HFFc6 (cell line): ENCODE results near the gene LMAN2L. TPM values are rescaled to one million over a fixed set of nuclear protein-coding genes. Genes with fewer than 3 reads are reported as not detected.

Experiments used
- DNase-seq: peaks from one replicate; pipeline ENCODE4 v3.0.0-alpha.2; 2018
- H3K27ac Mint-ChIP-seq: 2 replicates; pipeline ENCODE4 v1.8.0; 2020; ENCODE audit warnings: mild to moderate bottlenecking, mixed read lengths
- H3K27me3 Mint-ChIP-seq: 2 replicates; pipeline ENCODE4 v1.8.0; 2021; ENCODE audit warnings: mild to moderate bottlenecking, moderate library complexity, mixed read lengths; ENCODE audit not compliant: insufficient read depth
- H3K36me3 Mint-ChIP-seq: 2 replicates; pipeline ENCODE4 v1.8.0; 2021; ENCODE audit warnings: low read depth, mixed read lengths
- H3K4me1 Mint-ChIP-seq: 2 replicates; pipeline ENCODE4 v1.8.0; 2020; ENCODE audit warnings: low read depth, mixed read lengths
- H3K4me3 Mint-ChIP-seq: 2 replicates; pipeline ENCODE4 v1.8.0; 2020; ENCODE audit warnings: mild to moderate bottlenecking, moderate library complexity, mixed read lengths
- H3K9me3 Mint-ChIP-seq: 2 replicates; pipeline ENCODE4 v1.8.0; 2020; ENCODE audit warnings: mild to moderate bottlenecking, mixed read lengths
- CTCF ChIP-seq: fragments of 200-600 bp; sonication (generic); IDR thresholded peaks from 2 replicates; pipeline ENCODE4 v1.5.0; 2021; ENCODE audit warnings: antibody characterized with exemption, mild to moderate bottlenecking
- long read RNA-seq: library from polyadenylated mRNA; unstranded; transcript quantifications from one replicate; pipeline ENCODE4 v2.0.0, GENCODE V29; 2019
- total RNA-seq, 6 experiments: library from RNA; stranded (reverse); fragmentation: NEBNext Ultra II Directional; extraction: Animal tissue kit (Norgen Biotek cat#: 25700); gene quantifications; 2 replicates in 1 of 6; 3 replicates in 5 of 6; pipeline ENCODE4 v1.2.3, GENCODE V29; 2021

The LMAN2L gene
- total RNA-seq: 10 to 100 TPM; 24.3 to 27.7 (median 26.4) TPM
- long read RNA-seq, transcript LMAN2L-201 (8 exons, 2,397 nt): major isoform, 57 of 68 reads
- long read RNA-seq, partial matches to known transcripts: 7 of 68 reads
- long read RNA-seq, other reads (novel, unspliced or antisense): 0 of 68 reads

GRCh38 chr2:96739633-96740428 is at the start of gene LMAN2L:
Gene LMAN2L, minus strand, starts transcription at chr2:96740064. Its CDS starts 24 bp downstream, at chr2:96740040.
- peaks cover 26% of the 10 kb centered on the region for H3K4me1 Mint-ChIP-seq
- H3K4me3 Mint-ChIP-seq: peak within 1 kb of the TSS; percentile 100
- H3K9me3 Mint-ChIP-seq: no peaks in the 10 kb centered on the region
- H3K36me3 Mint-ChIP-seq: peaks cover 7% of the 10 kb centered on the region; the same call in 1 of the 2 replicates
- H3K27ac Mint-ChIP-seq: peak within 1 kb of the TSS; percentile 97
- H3K27me3 Mint-ChIP-seq: no peaks in the 10 kb centered on the region; the same call in 1 of the 2 replicates
- DNase-seq: peak; percentile 97
- no peak; the same call in none of the 2 replicates for TF ChIP-seq CTCF

GRCh38 chr2:96789245-96789617 is 49.4 kb upstream of the LMAN2L start:
- no peak for TF ChIP-seq CTCF
- DNase-seq: no peak
- Mint-ChIP-seq H3K27ac (no peak overlapping the region), H3K4me3 (no peak overlapping the region), H3K27me3 (no peaks in the 10 kb centered on the region; the same call in 1 of the 2 replicates), H3K4me1 (peaks cover 29% of the 10 kb centered on the region), H3K9me3 (no peaks in the 10 kb centered on the region), H3K36me3 (no peaks in the 10 kb centered on the region)

- no peak overlapping the region for H3K4me3 Mint-ChIP-seq
- H3K27ac Mint-ChIP-seq: no peak overlapping the region
- no peak for TF ChIP-seq CTCF
Measured at GRCh38 chr2:96788442-96789244, 48.8 kb upstream of the LMAN2L start.

GRCh38 chr2:96787411-96787810 is 47.5 kb upstream of the LMAN2L start:
- H3K27ac Mint-ChIP-seq: no peak overlapping the region
- no peak for TF ChIP-seq CTCF
- H3K9me3 Mint-ChIP-seq: no peaks in the 10 kb centered on the region
- H3K36me3 Mint-ChIP-seq: no peaks in the 10 kb centered on the region
- no peak overlapping the region for H3K4me3 Mint-ChIP-seq
- peaks cover 2% of the 10 kb centered on the region; the same call in 1 of the 2 replicates for H3K27me3 Mint-ChIP-seq
- H3K4me1 Mint-ChIP-seq: peaks cover 29% of the 10 kb centered on the region
- no peak for DNase-seq

More at GRCh38 chr2:96788442-96789244, 48.8 kb upstream of the LMAN2L start:
- DNase-seq: no peak
- H3K36me3 Mint-ChIP-seq: no peaks in the 10 kb centered on the region
- H3K27me3 Mint-ChIP-seq: no peaks in the 10 kb centered on the region; the same call in 1 of the 2 replicates
- H3K4me1 Mint-ChIP-seq: peaks cover 29% of the 10 kb centered on the region
- H3K9me3 Mint-ChIP-seq: no peaks in the 10 kb centered on the region

DNA sequence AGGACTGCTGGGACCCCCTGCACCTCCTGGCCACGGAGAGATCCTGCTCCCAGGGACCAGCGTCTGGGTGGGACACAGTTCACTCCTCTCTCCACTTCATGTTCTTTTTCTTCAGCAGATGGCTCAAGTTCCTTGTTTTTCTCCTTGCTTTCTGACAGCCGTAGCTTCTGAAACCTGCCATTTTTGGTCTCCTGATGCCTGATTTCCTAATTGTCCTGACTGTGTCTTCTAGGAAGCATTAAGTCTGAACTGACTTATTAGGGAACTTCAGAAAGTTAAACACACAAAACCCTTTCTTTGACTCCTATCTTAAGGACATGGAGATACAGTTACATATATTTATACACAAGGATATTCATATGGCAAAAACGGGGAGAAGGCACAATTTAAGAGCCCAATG is 43.5 kb upstream of the LMAN2L start:
- Mint-ChIP-seq H3K27me3 (peaks cover 2% of the 10 kb centered on the region; the same call in 1 of the 2 replicates), H3K27ac (no peak overlapping the region), H3K9me3 (no peaks in the 10 kb centered on the region), H3K36me3 (no peaks in the 10 kb centered on the region), H3K4me1 (peaks cover 22% of the 10 kb centered on the region), H3K4me3 (no peak overlapping the region)
- DNase-seq: no peak
- TF ChIP-seq CTCF: no peak
